Esophagus squamous epithelium (tissue), 4 donors: ENCODE data around the gene PARVG.

Experiments used
- CTCF ChIP-seq, 6 experiments: fragments of 450-650 bp in 4 of 6; fragments of 200-600 bp in 2 of 6; sonication (generic) in 2 of 6; IDR thresholded peaks; one replicate each; pipeline ENCODE4 v1.5.1; 2016 to 2019; ENCODE audit warnings: antibody characterized with exemption in 6 of 6, mild to moderate bottlenecking in 4 of 6, moderate library complexity in 4 of 6
- POLR2A ChIP-seq, 4 donors: fragments of 450-650 bp; IDR thresholded peaks; one replicate each; pipeline ENCODE4 v1.6.1; 2017; ENCODE audit warnings: antibody characterized with exemption in 4 of 4, mild to moderate bottlenecking in 4 of 4, moderate library complexity in 3 of 4

- no peak for TF ChIP-seq POLR2A (IDR thresholded peaks at IDR 0.05)
- TF ChIP-seq CTCF (IDR thresholded peaks at IDR 0.05): no peak
These were observed 19.7 kb downstream of the PARVG start for GRCh38 chr22:44200451-44200850.
